IMR-90 (cell line): Measurements from ENCODE around the gene RNF123. TPM values are rescaled to one million over a fixed set of nuclear protein-coding genes. Genes with fewer than 3 reads are reported as not detected.

Experiments
- ATAC-seq: fragments of 200-7000 bp; cut with Tn5 transposase; 2 replicates; pipeline ENCODE4 v1.9.1; 2020; ENCODE audit warnings: low read depth, mild to moderate bottlenecking, moderate library complexity
- BruUV-seq: library from RNA; stranded (reverse); fragments of 400-500 nt; replicated peaks from 2 replicates; lab custom pipeline; 2021; lab: Mats Ljungman, UMichigan
- CTCF ChIA-PET: fragments of 300-600 bp; formaldehyde crosslinking; extraction: SDS; loops from one replicate; lab custom pipeline; 2021; ENCODE audit warnings: antibody characterized with exemption; lab: Yijun Ruan, JAX
- POLR2A ChIA-PET: fragments of 300-600 bp; sonication (Branson Sonifier 250); formaldehyde crosslinking; loops from one replicate; lab custom pipeline; 2022; ENCODE audit warnings: antibody characterized with exemption; ENCODE audit not compliant: unreplicated experiment; lab: Charles Lee
- DNase-seq: peaks from one replicate; pipeline ENCODE4 v3.0.0; 2013
- H2AFZ ChIP-seq: replicated peaks from 2 replicates; pipeline ENCODE3; 2013; ENCODE audit warnings: low read length, mild to moderate bottlenecking; ENCODE audit not compliant: poor library complexity
- H2AK5ac ChIP-seq: 2 replicates; pipeline ENCODE4 v1.6.1; 2013; ENCODE audit warnings: low read depth, low read length, inconsistent platforms
- H2AK9ac ChIP-seq: replicated peaks from 2 replicates; pipeline ENCODE3; 2013; ENCODE audit warnings: mild to moderate bottlenecking, low read depth, low read length, moderate library complexity; ENCODE audit not compliant: poor library complexity
- H2BK120ac ChIP-seq: 2 replicates; pipeline ENCODE4 v1.6.1; 2013; ENCODE audit warnings: low read depth, low read length, inconsistent platforms
- H2BK15ac ChIP-seq: 3 replicates; pipeline ENCODE4 v1.6.1; 2013; ENCODE audit warnings: low read depth, low read length, inconsistent platforms
- H2BK20ac ChIP-seq: 2 replicates; pipeline ENCODE4 v1.6.1; 2013; ENCODE audit warnings: low read depth, mild to moderate bottlenecking, inconsistent platforms, low read length, moderate library complexity
- H2BK5ac ChIP-seq: 2 replicates; pipeline ENCODE4 v1.6.1; 2013; ENCODE audit warnings: mild to moderate bottlenecking, low read depth, low read length, inconsistent platforms; ENCODE audit not compliant: poor library complexity, severe bottlenecking
- H3K14ac ChIP-seq: replicated peaks from 2 replicates; pipeline ENCODE4 v1.6.1; 2013; ENCODE audit warnings: low read depth, low read length, inconsistent platforms
- H3K18ac ChIP-seq: 2 replicates; pipeline ENCODE4 v1.6.1; 2013; ENCODE audit warnings: low read depth, low read length, control low read depth
- H3K23ac ChIP-seq: 2 replicates; pipeline ENCODE4 v1.6.1; 2013; ENCODE audit warnings: low read depth, low read length, inconsistent platforms
- H3K27ac ChIP-seq: 2 replicates; pipeline ENCODE4 v1.5.1; 2013; ENCODE audit warnings: mild to moderate bottlenecking, control low read depth, low read length; ENCODE audit not compliant: insufficient read depth
- H3K27me3 ChIP-seq: 2 replicates; pipeline ENCODE4 v1.6.1; 2013; ENCODE audit warnings: low read length; ENCODE audit not compliant: control insufficient read depth, insufficient read depth
- H3K36me3 ChIP-seq: 2 replicates; pipeline ENCODE4 v1.6.1; 2013; ENCODE audit warnings: low read length, mixed read lengths; ENCODE audit not compliant: control insufficient read depth, insufficient read depth
- H3K4ac ChIP-seq: 2 replicates; pipeline ENCODE4 v1.6.1; 2013; ENCODE audit warnings: low read depth, low read length, inconsistent platforms
- H3K4me1 ChIP-seq: 2 replicates; pipeline ENCODE4 v1.6.1; 2013; ENCODE audit warnings: low read length, mixed read lengths; ENCODE audit not compliant: control insufficient read depth, insufficient read depth
- H3K4me2 ChIP-seq: 2 replicates; pipeline ENCODE4 v1.6.1; 2013; ENCODE audit warnings: low read depth, mild to moderate bottlenecking, control low read depth, low read length, moderate library complexity
- H3K4me3 ChIP-seq: 2 replicates; pipeline ENCODE4 v1.5.1; 2013; ENCODE audit warnings: low read depth, mild to moderate bottlenecking, control low read depth, low read length, moderate library complexity; ENCODE audit not compliant: insufficient read depth
- H3K56ac ChIP-seq: 2 replicates; pipeline ENCODE4 v1.6.1; 2013; ENCODE audit warnings: low read length, inconsistent platforms; ENCODE audit not compliant: insufficient read depth; ENCODE audit errors: extremely low read depth
- H3K79me1 ChIP-seq, 2 experiments: 2 replicates each; pipeline ENCODE4 v1.6.1; 2013; ENCODE audit warnings: low read length in 2 of 2, inconsistent platforms in 1 of 2, low read depth in 1 of 2
- H3K9ac ChIP-seq: 2 replicates; pipeline ENCODE4 v1.6.1; 2013; ENCODE audit warnings: low read depth, low read length, control low read depth
- H3K9me1 ChIP-seq: 2 replicates; pipeline ENCODE4 v1.6.1; 2013; ENCODE audit warnings: low read length, inconsistent platforms; ENCODE audit not compliant: insufficient read depth
- H3K9me3 ChIP-seq: 2 replicates; pipeline ENCODE4 v1.6.1; 2013; ENCODE audit warnings: low read length; ENCODE audit not compliant: control insufficient read depth, insufficient read depth
- H4K20me1 ChIP-seq: 2 replicates; pipeline ENCODE4 v1.6.1; 2013; ENCODE audit warnings: low read length, inconsistent platforms; ENCODE audit not compliant: insufficient read depth
- H4K5ac ChIP-seq: 2 replicates; pipeline ENCODE4 v1.6.1; 2013; ENCODE audit warnings: mild to moderate bottlenecking, low read depth, low read length, control low read depth
- H4K8ac ChIP-seq, 2 experiments: 2 replicates each; pipeline ENCODE4 v1.6.1; 2013; ENCODE audit warnings: low read depth in 2 of 2, low read length in 2 of 2, control low read depth in 1 of 2, inconsistent platforms in 1 of 2
- H4K91ac ChIP-seq: 2 replicates; pipeline ENCODE4 v1.6.1; 2013; ENCODE audit warnings: low read depth, low read length, inconsistent platforms; ENCODE audit not compliant: insufficient read depth
- MAFK ChIP-seq: IDR thresholded peaks from 2 replicates; pipeline ENCODE4 v1.6.1; 2012; ENCODE audit warnings: low read depth, low read length, improper control_type of control experiment
- MAZ ChIP-seq: IDR thresholded peaks from 2 replicates; pipeline ENCODE4 v1.6.1; 2012; ENCODE audit warnings: low read depth, mild to moderate bottlenecking, low read length, improper control_type of control experiment, moderate library complexity, borderline replicate concordance
- NFE2L2 ChIP-seq: fragments of 150-350 bp; IDR thresholded peaks from 2 replicates; pipeline ENCODE4 v1.6.1; 2016; ENCODE audit warnings: low read depth, mild to moderate bottlenecking, low read length
- POLR2A ChIP-seq: IDR thresholded peaks from 2 replicates; pipeline ENCODE4 v1.6.1; 2012; ENCODE audit warnings: mild to moderate bottlenecking, low read depth, low read length
- WGBS, 2 experiments: methylation state at CpG; one replicate each; pipeline versions ENCODE4 v1.1.5 to v1.1.7; 2013; ENCODE audit warnings: missing lambda C conversion rate in 2 of 2; ENCODE audit not compliant: insufficient read length in 1 of 2; ENCODE audit errors: extremely low coverage in 2 of 2; 5-methylcytosine and 5-hydroxymethylcytosine counted together
- dilution Hi-C: fragments of 300-500 bp; cut with HindIII; formaldehyde crosslinking; loops from one replicate; pipeline ENCODE4 v1.14.3; 2018; ENCODE audit warnings: low sequenced_read_pairs; ENCODE audit not compliant: unreplicated experiment
- in situ Hi-C: fragments of 300-500 bp; cut with MboI; formaldehyde crosslinking; loops from 3 replicates; pipeline ENCODE4 v1.14.3; 2019; ENCODE audit warnings: low sequenced_read_pairs, inconsistent platforms, mixed read lengths
- intact Hi-C: fragments of 100-400 bp; cut with micrococcal nuclease; formaldehyde crosslinking; loops from 2 replicates; pipeline ENCODE4 v1.10.0; 2022
- polyA plus RNA-seq, 3 experiments: library from polyadenylated mRNA; depleted of rRNA; stranded (reverse); fragments of >200 nt; gene quantifications; 2 replicates each; pipeline ENCODE4 v1.2.3, GENCODE V29; 2012; ENCODE audit warnings: low replicate concordance in 1 of 3
- total RNA-seq: library from RNA; depleted of rRNA; stranded (reverse); fragments of >200 nt; gene quantifications from 2 replicates; pipeline ENCODE4 v1.2.3, GENCODE V29; 2012

The RNF123 gene
- total and polyA plus RNA-seq, 2 of the 4 experiments (the other 2 are of a cell fraction): 13.4 to 37.7 TPM

DNA sequence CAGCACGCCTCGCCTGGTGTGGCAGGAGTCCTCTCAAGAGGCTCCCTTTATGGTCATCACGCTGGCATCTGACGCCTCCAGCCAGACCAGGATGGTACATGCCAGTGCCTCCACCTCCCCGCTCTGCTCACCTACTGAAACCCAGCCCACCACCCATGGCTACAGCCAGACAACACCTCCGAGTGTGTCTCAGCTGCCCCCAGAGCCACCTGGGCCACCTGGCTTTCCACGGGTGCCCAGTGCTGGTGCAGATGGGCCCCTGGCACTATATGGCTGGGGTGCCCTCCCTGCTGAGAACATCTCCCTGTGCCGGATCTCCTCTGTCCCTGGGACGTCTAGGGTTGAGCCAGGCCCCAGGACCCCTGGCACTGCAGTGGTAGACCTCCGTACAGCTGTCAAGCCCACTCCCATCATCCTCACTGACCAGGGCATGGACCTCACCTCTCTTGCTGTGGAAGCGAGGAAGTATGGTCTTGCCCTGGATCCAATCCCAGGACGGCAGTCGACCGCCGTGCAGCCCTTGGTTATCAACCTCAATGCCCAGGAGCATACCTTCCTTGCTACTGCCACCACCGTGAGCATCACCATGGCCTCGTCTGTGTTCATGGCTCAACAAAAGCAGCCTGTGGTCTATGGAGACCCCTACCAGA lies 35.1 kb upstream of the RNF123 start:
- BruUV-seq: no TSS peak
- H3K9me3 ChIP-seq: no peaks in the 10 kb centered on the region
- H3K9ac ChIP-seq: no peak overlapping the region
- no peak overlapping the region for H3K27ac ChIP-seq
- peaks cover 45% of the 10 kb centered on the region for H3K27me3 ChIP-seq
- no peaks in the 10 kb centered on the region for H3K79me1 ChIP-seq
- H3K18ac ChIP-seq: no peak overlapping the region
- POLR2A ChIA-PET: no interaction called here
- H3K9me1 ChIP-seq: 0 out of 2 replicates have a peak, but pooled peaks cover 3% of the 10 kb centered on the region
- no peak overlapping the region for H3K4me3 ChIP-seq
- TF ChIP-seq MAZ: no peak
- TF ChIP-seq NFE2L2: no peak
- no peak for TF ChIP-seq MAFK
- TF ChIP-seq POLR2A: no peak
- no peak for ATAC-seq
- H2BK5ac ChIP-seq: no peak overlapping the region
- no peak overlapping the region for H4K5ac ChIP-seq
- in situ Hi-C loops: no loop called here
- H2AFZ ChIP-seq: no peak overlapping the region
- H2BK120ac ChIP-seq: no peak overlapping the region
- dilution Hi-C loops: no loop called here
- H3K4me1 ChIP-seq: no peaks in the 10 kb centered on the region
- H4K8ac ChIP-seq: no peak overlapping the region
- no peak overlapping the region for H2BK15ac ChIP-seq
- intact Hi-C loops: no loop called here
- H4K20me1 ChIP-seq: no peaks in the 10 kb centered on the region
- H2AK9ac ChIP-seq: no peak overlapping the region
- H2BK20ac ChIP-seq: no peak overlapping the region
- CTCF ChIA-PET: no interaction called here
- no peak overlapping the region for H3K4me2 ChIP-seq
- 77% methylated on average over 6 of the region's 17 CpGs; no CpG with 5 or more reads in 1 of the 2 experiments for WGBS, 2 experiments
- H3K23ac ChIP-seq: no peak overlapping the region
- DNase-seq: no peak
- no peak overlapping the region for H3K14ac ChIP-seq
- H3K36me3 ChIP-seq: no peaks in the 10 kb centered on the region
- no peak overlapping the region for H2AK5ac ChIP-seq
- no peak overlapping the region for H4K91ac ChIP-seq
- no peak overlapping the region for H3K56ac ChIP-seq
- no peak overlapping the region for H3K4ac ChIP-seq
